HL-60 (cell line): ENCODE data around the gene LYPD8.

Source experiments
- DNase-seq, 2 experiments: peaks; one replicate each; pipeline ENCODE4 v3.0.0-alpha.2; 2010 to 2020; ENCODE audit warnings: low read depth in 1 of 2, low spot score in 1 of 2
- H3K27ac ChIP-seq: fragments of 250-450 bp; sonication (Bioruptor Pico); replicated peaks from 2 replicates; pipeline ENCODE4 v1.5.1; 2020; ENCODE audit warnings: mild to moderate bottlenecking, moderate library complexity
- H3K27me3 ChIP-seq: fragments of 250-450 bp; sonication (Bioruptor Pico); 2 replicates; pipeline ENCODE4 v1.5.1; 2021; ENCODE audit warnings: mild to moderate bottlenecking, moderate library complexity; ENCODE audit not compliant: insufficient read depth, poor library complexity, severe bottlenecking
- H3K4me3 ChIP-seq: replicated peaks from 2 replicates; pipeline ENCODE4 v1.5.1; 2011; ENCODE audit warnings: mild to moderate bottlenecking, control low read depth, low read length; ENCODE audit not compliant: insufficient read depth
- CTCF ChIP-seq: IDR thresholded peaks from one replicate; pipeline ENCODE4 v1.5.1; 2011; ENCODE audit warnings: low read length, control low read depth, inconsistent platforms; ENCODE audit not compliant: insufficient read depth
- GABPA ChIP-seq: IDR thresholded peaks from 2 replicates; pipeline ENCODE4 v1.6.1; 2012; ENCODE audit warnings: low read depth
- POLR2AphosphoS5 ChIP-seq: IDR thresholded peaks from 2 replicates; pipeline ENCODE4 v1.6.1; 2012; ENCODE audit warnings: low read depth
- REST ChIP-seq: IDR thresholded peaks from 2 replicates; pipeline ENCODE4 v1.6.1; 2012; ENCODE audit warnings: low read depth; ENCODE audit not compliant: insufficient replicate concordance
- SPI1 ChIP-seq: IDR thresholded peaks from 2 replicates; pipeline ENCODE4 v1.6.1; 2012; ENCODE audit warnings: low read depth, mild to moderate bottlenecking, borderline replicate concordance

Gene LYPD8

GRCh38 chr1:248775441-248775840, 19.9 kb upstream of the LYPD8 start:
- no peaks in the 10 kb centered on the region for H3K27me3 ChIP-seq
- no peak overlapping the region for H3K4me3 ChIP-seq
- no peak overlapping the region for H3K27ac ChIP-seq
- TF ChIP-seq REST = no peak
- TF ChIP-seq GABPA = no peak
- no peak for TF ChIP-seq SPI1
- TF ChIP-seq POLR2AphosphoS5 = no peak
- TF ChIP-seq CTCF = no peak
- no peak for DNase-seq

- Histone ChIP-seq H3K27me3 (no peaks in the 10 kb centered on the region), H3K27ac (no peak overlapping the region), H3K4me3 (no peak overlapping the region)
- TF ChIP-seq POLR2AphosphoS5 (no peak), REST (no peak), CTCF (no peak), GABPA (no peak), SPI1 (no peak)
- DNase-seq = peak in 1 of 2 experiments; percentile 11
Observed at GRCh38 chr1:248759644-248760043, 4.1 kb upstream of the LYPD8 start.

- no peak overlapping the region for H3K27ac ChIP-seq
- no peak for TF ChIP-seq POLR2AphosphoS5
- no peak for TF ChIP-seq SPI1
- TF ChIP-seq GABPA = no peak
- no peak for TF ChIP-seq CTCF
- TF ChIP-seq REST = no peak
- DNase-seq = no peak
- H3K27me3 ChIP-seq = no peaks in the 10 kb centered on the region
- no peak overlapping the region for H3K4me3 ChIP-seq
Observed at GRCh38 chr1:248758352-248758751, 2.8 kb upstream of the LYPD8 start.
